Mucosa of descending colon (tissue), 3 donors: ENCODE results near the gene ADAMTSL1. TPM values are rescaled to one million over a fixed set of nuclear protein-coding genes. Genes with fewer than 3 reads are reported as not detected.
A peak's percentile ranks its signal among the peaks of the same experiment; 100 is the strongest.

Source experiments
- ATAC-seq: fragments of 200-7000 bp; cut with Tn5 transposase; one replicate; pipeline ENCODE4 v1.9.1; 2020; ENCODE audit warnings: mild to moderate bottlenecking, moderate library complexity
- DNase-seq, 3 donors: peaks; one replicate each; pipeline ENCODE4 v3.0.0-alpha.2; 2020
- H3K36me3 ChIP-seq: fragments of 200-600 bp; one replicate; pipeline ENCODE4 v1.8.0; 2021; ENCODE audit warnings: low read depth, mild to moderate bottlenecking
- H3K4me1 ChIP-seq: fragments of 200-600 bp; one replicate; pipeline ENCODE4 v1.8.0; 2021; ENCODE audit warnings: low read depth, mild to moderate bottlenecking
- H3K4me3 ChIP-seq: fragments of 200-600 bp; one replicate; pipeline ENCODE4 v1.8.0; 2021; ENCODE audit warnings: mild to moderate bottlenecking
- H3K9me3 ChIP-seq: fragments of 200-600 bp; one replicate; pipeline ENCODE4 v1.8.0; 2021; ENCODE audit warnings: mild to moderate bottlenecking
- intact Hi-C, 2 donors: fragments of 100-400 bp; cut with DNase I in 1 of 2; cut with micrococcal nuclease in 1 of 2; formaldehyde crosslinking; loops; one replicate each; pipeline versions ENCODE4 v1.11.0 to v1.11.1; 2022; cut with DNase I, micrococcal nuclease
- total RNA-seq, 3 donors: library from RNA; stranded (reverse); fragmentation: NEBNext Ultra II Directional in 2 of 3; extraction: Animal tissue kit (Norgen Biotek cat#: 25700) in 2 of 3; gene quantifications; one replicate each; pipeline versions ENCODE4 v1.2.1 to v1.2.4, GENCODE V29; 2021 to 2023
- TF ChIP-seq, protein P1 (sequence below): fragments of 200-600 bp; IDR thresholded peaks from one replicate; pipeline ENCODE4 v1.8.0; 2022; ENCODE audit warnings: antibody characterized with exemption, mild to moderate bottlenecking
- donor health status: DM: no; HTN: no; CAD: no; lungs with moderate emphysema.
- donor health status: DM: no; HTN: no; CAD: no.
- donor health status: DM: no; HTN: yes; CAD: no.

Gene ADAMTSL1
- total RNA-seq, 3 donors from 2014 or later: 10.1 to 32.1 (median 22.6) TPM

DNA sequence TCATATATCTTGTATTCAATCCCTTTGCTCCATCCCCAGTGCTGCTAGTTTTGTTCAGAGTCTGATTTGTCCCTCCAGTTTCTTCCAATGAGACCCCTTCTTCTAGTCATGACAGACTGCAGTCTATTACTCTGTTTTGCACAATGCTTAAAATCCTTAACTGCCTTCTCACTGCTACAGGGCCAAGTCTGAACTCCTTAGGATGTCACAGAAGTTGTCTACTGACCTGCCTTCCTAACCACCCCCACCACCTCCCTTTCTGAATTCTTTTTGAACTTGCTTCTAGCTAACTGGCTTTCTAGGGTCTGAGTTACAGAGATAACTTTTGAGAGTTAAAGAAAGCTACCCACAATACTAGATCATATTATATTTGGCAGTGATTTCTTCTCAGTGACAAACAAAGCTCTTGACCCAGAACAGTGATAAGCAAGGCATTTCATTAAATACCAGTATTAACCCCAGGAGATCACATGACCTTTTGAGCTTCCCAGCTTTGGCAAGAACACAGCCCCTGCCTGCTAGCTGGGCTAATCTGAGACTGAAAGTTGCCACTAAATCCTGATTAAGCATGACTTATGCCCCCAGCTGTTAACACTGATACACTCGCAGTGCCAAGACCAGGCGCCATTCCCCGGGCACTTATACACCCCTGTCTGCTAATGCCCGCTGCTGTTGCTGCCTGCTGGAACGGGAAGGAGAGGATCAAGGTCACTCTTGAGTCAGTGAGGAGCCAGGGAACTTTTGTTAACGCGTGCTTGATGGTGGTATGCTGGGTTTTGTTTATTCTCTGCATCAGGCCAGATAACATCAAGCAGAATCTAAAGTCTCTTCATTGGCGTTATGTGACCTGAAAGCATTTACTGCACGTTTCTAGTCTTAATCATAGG is 36.4 kb upstream of the ADAMTSL1 start:
- DNase-seq (no peak), ATAC-seq (no peak)
- no peaks in the 10 kb centered on the region for H3K9me3 ChIP-seq
- TF ChIP-seq, protein P1, sequence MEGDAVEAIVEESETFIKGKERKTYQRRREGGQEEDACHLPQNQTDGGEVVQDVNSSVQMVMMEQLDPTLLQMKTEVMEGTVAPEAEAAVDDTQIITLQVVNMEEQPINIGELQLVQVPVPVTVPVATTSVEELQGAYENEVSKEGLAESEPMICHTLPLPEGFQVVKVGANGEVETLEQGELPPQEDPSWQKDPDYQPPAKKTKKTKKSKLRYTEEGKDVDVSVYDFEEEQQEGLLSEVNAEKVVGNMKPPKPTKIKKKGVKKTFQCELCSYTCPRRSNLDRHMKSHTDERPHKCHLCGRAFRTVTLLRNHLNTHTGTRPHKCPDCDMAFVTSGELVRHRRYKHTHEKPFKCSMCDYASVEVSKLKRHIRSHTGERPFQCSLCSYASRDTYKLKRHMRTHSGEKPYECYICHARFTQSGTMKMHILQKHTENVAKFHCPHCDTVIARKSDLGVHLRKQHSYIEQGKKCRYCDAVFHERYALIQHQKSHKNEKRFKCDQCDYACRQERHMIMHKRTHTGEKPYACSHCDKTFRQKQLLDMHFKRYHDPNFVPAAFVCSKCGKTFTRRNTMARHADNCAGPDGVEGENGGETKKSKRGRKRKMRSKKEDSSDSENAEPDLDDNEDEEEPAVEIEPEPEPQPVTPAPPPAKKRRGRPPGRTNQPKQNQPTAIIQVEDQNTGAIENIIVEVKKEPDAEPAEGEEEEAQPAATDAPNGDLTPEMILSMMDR: no peak
- no peak overlapping the region for H3K4me3 ChIP-seq
- no peaks in the 10 kb centered on the region for H3K36me3 ChIP-seq
- H3K4me1 ChIP-seq: peaks cover 3% of the 10 kb centered on the region
- intact Hi-C loops: no loop called here

DNA sequence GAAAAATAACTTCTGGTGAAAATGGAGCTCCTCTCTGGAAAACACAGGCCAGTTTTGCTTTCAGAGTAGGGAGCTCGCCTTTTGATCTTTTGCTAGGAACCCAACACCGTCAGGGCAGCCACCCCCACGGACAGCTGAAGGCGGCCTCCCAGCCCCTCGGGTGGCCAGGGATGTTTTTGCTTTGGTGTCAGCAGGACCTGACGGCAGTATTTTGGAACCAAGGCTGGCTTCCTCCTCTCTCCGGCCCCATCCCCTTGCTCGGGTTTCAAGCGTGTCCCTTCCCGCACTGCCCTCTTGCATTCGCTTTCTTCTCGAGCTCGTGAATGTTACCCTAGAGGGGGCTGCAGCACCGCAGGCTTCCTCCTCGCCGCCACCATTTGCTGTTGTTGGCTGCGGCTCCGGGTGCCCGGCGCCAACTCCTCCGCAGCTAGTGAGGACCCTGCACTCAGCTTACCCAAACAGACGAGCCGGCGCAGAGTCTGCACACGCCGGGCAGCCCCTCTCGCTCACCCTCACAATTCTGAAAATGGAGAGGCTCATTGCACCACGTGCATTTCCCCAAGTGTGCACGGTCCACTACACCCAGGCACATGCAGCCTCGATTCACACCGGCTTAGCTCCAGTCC is 35.5 kb upstream of the ADAMTSL1 start:
- DNase-seq: peak in 1 of 3 donors; percentile 24
- intact Hi-C loops: no loop called here
- TF ChIP-seq, protein P1: no peak
- no peak for ATAC-seq
- Histone ChIP-seq H3K4me3 (no peak overlapping the region), H3K36me3 (no peaks in the 10 kb centered on the region), H3K4me1 (peaks cover 6% of the 10 kb centered on the region), H3K9me3 (no peaks in the 10 kb centered on the region)

DNA sequence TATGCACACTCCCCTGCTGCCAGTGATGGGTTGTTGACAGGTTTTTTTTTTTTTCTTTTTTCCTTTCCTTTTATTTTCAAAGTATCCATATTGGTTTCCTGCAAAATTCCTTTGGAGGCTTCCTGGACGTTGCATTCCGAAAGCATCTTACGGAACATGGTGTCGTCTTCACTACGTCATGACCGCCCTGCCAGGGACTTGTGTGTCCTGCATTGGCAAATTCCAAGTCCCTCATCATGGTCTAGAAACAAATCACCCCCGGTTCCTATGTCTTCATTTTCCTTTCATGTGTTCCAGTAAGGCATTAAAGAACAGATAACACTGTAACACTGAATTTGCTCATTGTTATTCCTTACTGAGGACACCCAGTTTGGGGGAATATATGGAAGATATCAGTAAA is 35.0 kb upstream of the ADAMTSL1 start:
- Histone ChIP-seq H3K4me3 (no peak overlapping the region), H3K4me1 (peaks cover 6% of the 10 kb centered on the region), H3K9me3 (no peaks in the 10 kb centered on the region), H3K36me3 (no peaks in the 10 kb centered on the region)
- intact Hi-C loops: no loop called here
- TF ChIP-seq, protein P1: no peak
- no peak for DNase-seq
- ATAC-seq: no peak

DNA sequence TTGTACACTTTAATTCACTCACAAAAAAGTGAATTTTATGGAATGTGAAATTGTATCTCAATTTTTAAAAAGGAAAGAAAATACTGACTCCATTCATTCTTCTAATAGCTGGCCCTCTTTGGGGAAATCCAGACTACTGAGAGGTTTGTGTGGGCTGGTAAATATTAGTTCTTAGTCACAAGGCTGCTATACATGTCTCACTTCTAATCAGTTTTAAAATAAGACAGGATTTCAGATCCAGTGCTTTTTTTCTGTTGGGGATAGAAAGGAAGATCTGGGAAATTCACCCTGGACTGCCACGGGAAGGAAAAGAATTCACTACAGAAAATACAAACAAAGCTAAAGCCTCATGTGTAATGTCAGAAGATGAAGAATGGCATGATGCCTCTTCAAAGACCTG is 32.7 kb upstream of the ADAMTSL1 start:
- H3K36me3 ChIP-seq: no peaks in the 10 kb centered on the region
- DNase-seq: no peak
- TF ChIP-seq, protein P1: no peak
- no peak for ATAC-seq
- no peaks in the 10 kb centered on the region for H3K9me3 ChIP-seq
- peaks cover 6% of the 10 kb centered on the region for H3K4me1 ChIP-seq
- intact Hi-C loops: loop anchor here in 1 of 2 donors (5.0 kb wide), 1 partner anchor 184 kb away; no protein-coding TSS in a partner anchor
- H3K4me3 ChIP-seq: no peak overlapping the region

DNA sequence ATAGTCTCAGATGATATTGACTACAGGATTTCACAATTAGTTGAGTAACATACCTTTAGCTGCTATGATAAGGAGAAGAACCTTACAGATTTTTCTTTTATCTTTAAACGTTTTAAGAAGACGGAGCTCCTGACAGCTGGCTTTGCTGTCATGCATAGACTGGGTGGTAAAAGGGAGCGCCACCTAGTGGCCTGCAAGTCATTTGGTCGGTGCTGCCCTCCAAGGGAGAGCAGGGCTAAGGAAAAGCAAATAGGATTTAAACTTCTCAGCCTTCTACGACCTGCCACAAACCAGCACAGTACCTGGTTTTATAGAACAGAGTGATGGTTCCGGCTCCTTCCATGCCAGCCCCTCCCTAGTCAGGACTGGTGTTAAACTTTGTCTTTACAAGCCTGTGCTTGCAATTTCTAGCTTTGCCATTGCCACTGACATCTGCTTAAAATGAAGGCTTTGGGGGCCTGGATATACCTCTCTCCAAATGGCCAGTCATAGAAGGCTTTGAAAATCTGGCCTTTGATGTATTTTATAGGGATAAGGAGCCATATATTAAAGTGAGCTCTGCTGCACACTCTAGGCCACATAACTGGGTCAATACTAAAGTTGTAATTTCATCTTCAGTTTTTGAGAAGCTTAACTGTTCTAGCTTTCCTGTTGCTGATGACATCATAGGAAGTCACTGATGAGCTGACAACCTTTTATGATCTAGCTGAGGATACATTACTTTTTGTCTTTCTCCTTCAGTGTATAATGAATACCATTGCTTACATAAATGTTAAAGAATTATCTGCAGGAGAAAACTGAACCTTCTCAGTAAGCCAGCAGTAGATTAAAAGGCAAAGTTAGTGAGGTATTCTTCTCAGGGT is 31.1 kb upstream of the ADAMTSL1 start:
- peak; percentile 53 to 76 (median 74) for DNase-seq
- TF ChIP-seq, protein P1: peak; percentile 73
- intact Hi-C loops: loop anchor here in 1 of 2 donors (5.0 kb wide), 1 partner anchor 186 kb away; no protein-coding TSS in a partner anchor
- H3K4me3 ChIP-seq: no peak overlapping the region
- peaks cover 6% of the 10 kb centered on the region for H3K4me1 ChIP-seq
- ATAC-seq: peak; percentile 97
- H3K9me3 ChIP-seq: no peaks in the 10 kb centered on the region
- H3K36me3 ChIP-seq: no peaks in the 10 kb centered on the region
